Inferior parietal cortex (tissue), 1 donor: ENCODE measurements around the gene TUBE1.

Experiments
- DNase-seq: peaks from one replicate; pipeline ENCODE4 v3.0.0-alpha.2; 2016; ENCODE audit errors: extremely low spot score

The TUBE1 gene

DNA sequence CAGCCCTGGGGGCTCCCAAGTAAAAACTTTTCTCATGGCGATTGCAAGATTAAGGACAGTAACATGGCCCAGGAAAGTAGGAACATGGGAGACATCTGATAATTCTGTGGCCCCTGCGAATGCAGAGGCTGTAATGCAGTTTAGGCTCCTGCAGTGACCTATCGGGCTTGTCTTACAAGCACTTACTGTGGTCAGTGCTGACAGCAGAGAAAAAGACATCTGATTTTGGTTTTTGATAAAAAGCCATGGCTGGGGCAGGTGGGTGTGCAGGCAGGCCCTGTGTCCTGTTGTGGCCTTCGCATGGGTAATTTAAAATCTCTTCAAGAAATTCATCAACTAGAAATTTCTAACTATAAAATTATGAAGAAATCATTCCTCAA lies 52.7 kb downstream of the TUBE1 start:
- no peak for DNase-seq

DNA sequence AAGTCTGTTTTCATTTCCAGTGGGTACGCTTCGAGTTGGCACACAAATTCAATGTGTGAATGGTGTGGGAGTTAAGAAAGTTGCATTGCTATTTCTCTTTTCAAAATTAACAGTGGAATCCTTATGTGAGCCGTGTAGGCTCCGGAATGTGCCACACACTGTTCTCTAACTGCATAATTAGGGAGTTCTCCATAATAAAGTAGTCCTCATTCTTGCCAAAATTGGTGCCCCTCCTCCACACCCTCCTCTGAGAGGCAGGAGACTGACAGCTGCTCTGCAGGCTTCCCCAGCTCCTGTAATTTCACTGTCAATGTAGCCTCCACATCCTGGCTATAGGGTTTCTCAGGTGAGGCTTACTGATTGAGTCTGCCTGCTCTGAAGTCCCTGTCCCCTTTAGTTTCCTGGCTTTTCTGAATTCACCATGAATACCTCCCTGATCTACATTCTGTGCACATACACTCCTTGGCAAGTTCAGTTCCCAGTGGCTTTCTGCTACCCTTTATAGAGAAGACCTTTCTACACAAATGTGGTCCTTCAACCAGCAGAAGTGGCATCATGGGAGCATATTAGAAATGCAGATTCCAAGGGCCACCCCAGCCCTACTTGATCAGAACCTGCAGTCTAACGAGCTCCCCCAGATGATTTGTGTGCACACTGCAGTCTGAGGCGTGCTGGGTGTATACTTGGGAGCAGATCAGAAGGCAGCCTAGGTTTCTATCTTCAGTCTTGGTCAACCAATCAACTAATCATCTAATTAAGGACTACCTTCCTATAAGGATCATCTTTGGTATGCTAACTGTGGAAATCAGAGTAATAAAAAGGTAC lies 53.3 kb downstream of the TUBE1 start:
- peak; percentile 44 for DNase-seq

DNA sequence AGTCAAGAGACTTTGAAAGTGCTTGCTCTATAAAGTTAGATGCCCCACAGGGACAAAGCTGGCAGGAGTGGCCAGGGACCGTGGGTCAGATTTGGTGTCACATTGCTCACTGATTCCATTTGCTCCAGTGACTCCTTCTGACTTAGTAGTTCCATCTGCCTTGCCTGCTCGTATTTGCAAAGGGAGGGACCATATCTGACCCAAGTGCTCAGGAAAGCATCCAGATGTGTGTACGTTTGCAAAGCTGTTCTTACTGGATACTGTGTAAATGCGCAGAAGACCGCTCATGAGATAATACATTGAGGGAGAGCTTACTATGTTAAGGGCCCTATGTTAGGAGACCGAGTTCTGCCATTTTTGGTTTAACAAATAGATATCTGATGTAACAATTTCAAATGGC lies 54.6 kb downstream of the TUBE1 start:
- no peak for DNase-seq

- no peak for DNase-seq
Observed at GRCh38 chr6:112031960-112032359, 55.3 kb downstream of the TUBE1 start.

GRCh38 chr6:112030961-112031660 lies 56.2 kb downstream of the TUBE1 start:
- no peak for DNase-seq

DNA sequence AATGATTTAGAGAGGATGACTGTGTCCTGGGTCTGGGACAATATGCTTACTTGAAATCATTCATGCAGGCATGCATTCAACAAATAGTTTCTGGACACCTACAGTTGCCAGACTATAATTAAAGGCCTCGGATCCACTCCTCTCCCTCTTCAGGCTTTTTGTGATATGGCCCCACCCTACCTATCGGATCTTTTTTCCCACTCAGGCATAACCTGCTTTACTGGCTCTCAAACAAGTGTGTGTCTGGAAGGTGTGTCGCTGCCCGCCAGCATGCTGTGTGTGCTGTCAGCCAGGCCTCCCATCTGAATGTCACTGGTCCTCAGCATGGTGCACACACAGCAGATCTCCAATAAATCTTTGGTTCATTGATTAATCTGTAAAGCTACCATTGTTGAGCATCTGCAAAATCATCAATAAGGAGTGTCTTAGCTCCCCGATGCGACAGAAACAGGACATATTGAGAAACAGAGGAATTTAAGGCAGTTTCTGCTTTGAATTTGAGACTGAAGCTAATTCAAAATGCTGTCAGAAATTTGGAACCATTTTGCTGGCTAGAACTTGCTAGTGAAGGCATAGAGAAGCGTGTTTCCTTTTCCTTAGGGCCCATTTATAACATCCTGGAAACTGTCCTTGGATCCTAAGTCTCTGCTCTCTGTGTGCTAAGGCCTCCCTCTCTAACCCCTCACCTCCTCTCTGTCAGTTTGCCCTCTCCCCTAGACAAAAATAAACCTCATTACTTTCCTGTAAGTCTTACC lies 56.9 kb downstream of the TUBE1 start:
- DNase-seq, result no peak

GRCh38 chr6:112029045-112029822 lies 58.0 kb downstream of the TUBE1 start:
- DNase-seq, result peak; percentile 64

- DNase-seq, result no peak
Observed at GRCh38 chr6:112027942-112028674, 59.2 kb downstream of the TUBE1 start.

GRCh38 chr6:112026933-112027332 lies 60.3 kb downstream of the TUBE1 start:
- DNase-seq, result no peak

DNA sequence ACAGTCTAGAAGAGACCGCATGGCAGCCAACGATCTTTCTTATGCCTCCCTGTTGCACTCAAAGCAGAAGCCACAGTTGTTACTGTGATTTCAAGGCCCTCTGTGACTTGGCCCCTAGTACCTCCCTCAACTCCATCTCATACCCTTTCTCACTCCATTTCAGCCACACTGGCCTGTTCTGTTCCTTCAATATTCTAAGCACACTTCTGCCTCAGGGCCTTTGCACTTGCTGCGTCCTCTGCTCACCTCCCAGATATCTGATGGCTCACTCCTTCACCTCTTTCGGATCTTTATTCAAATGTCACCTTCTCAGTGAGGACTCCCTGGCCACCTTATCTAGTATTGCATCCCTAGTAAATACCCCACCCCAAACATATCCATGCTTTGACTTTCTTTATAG lies 62.8 kb downstream of the TUBE1 start:
- DNase-seq, result no peak

DNA sequence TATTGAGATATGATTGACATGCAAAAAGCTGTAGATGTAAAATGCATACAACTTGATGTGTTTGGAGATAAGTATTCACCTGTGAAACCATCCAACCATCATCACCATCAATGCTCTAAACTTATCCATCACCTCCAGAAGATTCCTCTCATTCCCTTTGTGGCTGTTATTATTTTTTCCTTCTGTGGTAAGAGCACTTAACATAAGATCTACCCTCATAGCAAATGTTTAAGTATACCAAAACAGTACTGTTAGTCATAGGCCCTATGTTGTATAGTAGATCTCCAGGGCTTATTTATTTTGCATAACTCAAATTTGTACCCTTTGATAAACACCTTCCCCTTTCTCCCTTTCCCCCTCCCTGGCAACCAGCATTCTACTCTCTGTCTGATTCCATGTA lies 64.5 kb downstream of the TUBE1 start:
- no peak for DNase-seq

- no peak for DNase-seq
Observed at GRCh38 chr6:112021691-112022310, 65.5 kb downstream of the TUBE1 start.
